HG03280 (cell line): ENCODE data around the gene INTS2.
"Not testable (repeated sequence)": the region's sequence is repeated elsewhere in the genome, so short reads cannot be mapped to it uniquely, and the experiment has no call there.

Source experiments
- ATAC-seq: cut with Tn5 transposase; IDR thresholded peaks from one replicate; pipeline ENCODE4 v1.9.1; 2021; ENCODE audit warnings: mild to moderate bottlenecking, moderate library complexity; ENCODE audit not compliant: unreplicated experiment

INTS2 gene

GRCh38 chr17:61894310-61894709 is 33.5 kb downstream of the INTS2 start:
- ATAC-seq, result not testable (repeated sequence)

GRCh38 chr17:61887733-61888132 is 40.0 kb downstream of the INTS2 start:
- not testable (repeated sequence) for ATAC-seq

GRCh38 chr17:61885865-61886264 is 41.9 kb downstream of the INTS2 start:
- not testable (repeated sequence) for ATAC-seq

- no peak for ATAC-seq
These were observed 42.9 kb downstream of the INTS2 start for GRCh38 chr17:61884864-61885263.

GRCh38 chr17:61880589-61881102 is 47.1 kb downstream of the INTS2 start:
- no peak for ATAC-seq

- no peak for ATAC-seq
These were observed 48.7 kb downstream of the INTS2 start for GRCh38 chr17:61878984-61879612.

- no peak for ATAC-seq
These were observed 49.3 kb downstream of the INTS2 start for GRCh38 chr17:61878520-61878919.

GRCh38 chr17:61877837-61878236 is 49.9 kb downstream of the INTS2 start:
- no peak for ATAC-seq

GRCh38 chr17:61875804-61876203 is 52.0 kb downstream of the INTS2 start:
- ATAC-seq, result no peak

- no peak for ATAC-seq
These were observed 52.5 kb downstream of the INTS2 start for GRCh38 chr17:61875285-61875684.

GRCh38 chr17:61874075-61874474 is 53.7 kb downstream of the INTS2 start:
- ATAC-seq, result no peak

GRCh38 chr17:61872099-61872498 is 55.7 kb downstream of the INTS2 start:
- ATAC-seq, result no peak

GRCh38 chr17:61869138-61869537 is 58.6 kb downstream of the INTS2 start:
- ATAC-seq, result no peak

- no peak for ATAC-seq
These were observed 59.7 kb downstream of the INTS2 start for GRCh38 chr17:61868074-61868473.

GRCh38 chr17:61867033-61867432 is 60.7 kb downstream of the INTS2 start:
- ATAC-seq, result no peak

- peak; percentile 9 for ATAC-seq
These were observed 64.0 kb downstream of the INTS2 start for GRCh38 chr17:61863801-61864126.

GRCh38 chr17:61862975-61863800 is 64.6 kb downstream of the INTS2 start, which contains the start of gene BRIP1:
Gene BRIP1, minus strand, starts transcription at chr17:61863528. Its CDS starts 1,989 bp downstream, at chr17:61861539.
- ATAC-seq, result peak; percentile 94

- no peak for ATAC-seq
These were observed 65.6 kb downstream of the INTS2 start for GRCh38 chr17:61862105-61862574.

GRCh38 chr17:61860397-61860796 is 67.4 kb downstream of the INTS2 start:
- ATAC-seq, result not testable (repeated sequence)

GRCh38 chr17:61856035-61856434 is 71.7 kb downstream of the INTS2 start:
- no peak for ATAC-seq

GRCh38 chr17:61852857-61853256 is 74.9 kb downstream of the INTS2 start:
- no peak for ATAC-seq

- no peak for ATAC-seq
These were observed 78.1 kb downstream of the INTS2 start for GRCh38 chr17:61849674-61850073.
